ENCODE results near the gene ACTA2.

ACTA2 gene

DNA sequence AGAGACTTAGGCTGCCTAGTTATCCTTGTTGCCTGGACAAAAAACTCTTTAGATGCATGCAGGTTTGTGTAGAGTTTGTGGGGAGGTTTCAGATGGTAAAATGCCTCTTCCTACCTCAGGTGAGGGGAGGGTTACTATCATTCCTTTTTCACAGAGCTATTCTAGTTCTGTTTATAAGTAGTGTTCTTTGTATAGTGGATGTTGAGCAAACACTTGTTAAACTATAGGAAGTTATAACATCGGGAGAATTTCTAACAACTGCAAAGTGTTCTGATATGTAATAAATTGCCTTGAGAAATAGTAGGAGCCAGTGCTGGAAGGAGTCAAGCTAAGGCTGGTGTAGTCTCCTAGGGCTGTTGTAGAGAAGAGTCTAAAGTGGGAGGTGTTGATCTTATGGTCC is 31.4 kb upstream of the ACTA2 start:
- no peak for TF ChIP-seq SIN3A (IDR thresholded peaks at IDR 0.05; ENCODE audit: borderline replicate concordance, insufficient read depth, low read length)
- no peak for TF ChIP-seq FOXP2 (optimal IDR thresholded peaks at IDR 0.05; ENCODE audit: borderline replicate concordance, extremely low read depth, extremely low read length, insufficient read depth)
- TF ChIP-seq TAF1 (IDR thresholded peaks at IDR 0.05; ENCODE audit: borderline replicate concordance, insufficient read depth, low read length) = no peak
- no peak for TF ChIP-seq REST (IDR thresholded peaks at IDR 0.05; ENCODE audit: insufficient read depth in 1 of 2, low read depth in 2 of 2, low read length in 2 of 2)
- TF ChIP-seq POLR2AphosphoS5 (IDR thresholded peaks at IDR 0.05; ENCODE audit: low read depth, low read length) = no peak

DNA sequence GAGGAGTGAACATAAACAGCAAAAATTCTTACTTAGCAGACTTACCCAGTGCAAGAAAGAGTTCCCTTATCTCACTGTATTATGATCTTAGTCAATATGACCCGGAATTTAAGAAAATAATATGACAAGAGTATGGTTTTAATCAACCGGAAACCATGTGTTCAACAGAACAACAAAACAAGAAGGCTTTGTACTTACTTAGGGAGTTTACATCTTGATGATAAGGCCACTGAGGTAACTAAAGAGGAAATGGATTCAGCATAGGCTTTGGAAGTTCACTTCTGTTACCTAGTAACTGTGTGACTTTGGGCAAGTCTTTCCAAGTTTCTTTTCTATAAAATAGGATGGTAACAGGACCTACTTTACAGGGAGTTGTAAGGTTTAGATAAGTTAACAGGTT is 30.6 kb upstream of the ACTA2 start:
- TF ChIP-seq TAF1 (IDR thresholded peaks at IDR 0.05; ENCODE audit: borderline replicate concordance, insufficient read depth, low read length) (no peak), REST (IDR thresholded peaks at IDR 0.05; ENCODE audit: insufficient read depth in 1 of 2, low read depth in 2 of 2, low read length in 2 of 2) (no peak)

GRCh38 chr10:88982366-88982765 is 29.8 kb upstream of the ACTA2 start:
- TF ChIP-seq SIN3A (IDR thresholded peaks at IDR 0.05; ENCODE audit: borderline replicate concordance, insufficient read depth, low read length) (no peak), TAF1 (IDR thresholded peaks at IDR 0.05; ENCODE audit: borderline replicate concordance, insufficient read depth, low read length) (no peak), POLR2AphosphoS5 (IDR thresholded peaks at IDR 0.05; ENCODE audit: low read depth, low read length) (no peak), FOXP2 (optimal IDR thresholded peaks at IDR 0.05; ENCODE audit: borderline replicate concordance, extremely low read depth, extremely low read length, insufficient read depth) (no peak), REST (IDR thresholded peaks at IDR 0.05; ENCODE audit: insufficient read depth in 1 of 2, low read depth in 2 of 2, low read length in 2 of 2) (no peak)

- no peak for TF ChIP-seq REST (IDR thresholded peaks at IDR 0.05; ENCODE audit: insufficient read depth in 1 of 2, low read depth in 2 of 2, low read length in 2 of 2)
- no peak for TF ChIP-seq POLR2AphosphoS5 (IDR thresholded peaks at IDR 0.05; ENCODE audit: low read depth, low read length)
- TF ChIP-seq SIN3A (IDR thresholded peaks at IDR 0.05; ENCODE audit: borderline replicate concordance, insufficient read depth, low read length) = no peak
- TF ChIP-seq TAF1 (IDR thresholded peaks at IDR 0.05; ENCODE audit: borderline replicate concordance, insufficient read depth, low read length) = no peak
- TF ChIP-seq FOXP2 (optimal IDR thresholded peaks at IDR 0.05; ENCODE audit: borderline replicate concordance, extremely low read depth, extremely low read length, insufficient read depth) = no peak
Measured at GRCh38 chr10:88981435-88981834, 28.9 kb upstream of the ACTA2 start.

DNA sequence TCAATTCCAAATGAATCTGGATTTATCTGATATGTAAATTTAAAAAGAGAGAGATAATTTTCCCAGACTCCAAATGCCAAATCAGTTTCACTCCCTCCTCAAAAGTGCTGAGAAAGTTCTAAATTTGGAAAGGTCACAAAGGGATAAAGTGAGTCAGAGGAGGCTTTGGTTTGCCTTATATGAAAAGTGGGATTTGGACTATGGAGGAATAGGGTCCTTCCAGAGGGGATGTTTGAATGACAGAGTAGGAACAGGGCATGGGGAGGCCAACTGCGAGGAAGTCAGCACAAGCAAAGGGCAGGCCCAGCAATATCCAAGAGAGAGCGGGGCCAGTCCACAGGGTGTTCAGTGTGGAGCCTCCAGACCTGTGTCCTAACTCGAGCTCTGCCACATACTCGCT is 28.2 kb upstream of the ACTA2 start:
- no peak for TF ChIP-seq FOXP2 (optimal IDR thresholded peaks at IDR 0.05; ENCODE audit: borderline replicate concordance, extremely low read depth, extremely low read length, insufficient read depth)
- no peak for TF ChIP-seq TAF1 (IDR thresholded peaks at IDR 0.05; ENCODE audit: borderline replicate concordance, insufficient read depth, low read length)
- no peak for TF ChIP-seq POLR2AphosphoS5 (IDR thresholded peaks at IDR 0.05; ENCODE audit: low read depth, low read length)
- TF ChIP-seq REST (IDR thresholded peaks at IDR 0.05; ENCODE audit: insufficient read depth in 1 of 2, low read depth in 2 of 2, low read length in 2 of 2) = no peak
- no peak for TF ChIP-seq SIN3A (IDR thresholded peaks at IDR 0.05; ENCODE audit: borderline replicate concordance, insufficient read depth, low read length)

Data from PFSK-1 (cell line).